Keratinocyte (primary cell): ENCODE results near the gene TEX55. TPM values are rescaled to one million over a fixed set of nuclear protein-coding genes. Genes with fewer than 3 reads are reported as not detected.

ENCODE experiments used
- DNase-seq: peaks from one replicate; pipeline ENCODE4 v3.0.0-alpha.2; 2011; ENCODE audit warnings: low read depth, missing footprints, low spot score
- FAIRE-seq: peaks from 2 replicates; lab custom pipeline; 2011; peaks lifted over from hg19 to GRCh38; lab: Jason Lieb, UNC
- H2AFZ ChIP-seq: 2 replicates; pipeline ENCODE4 v1.6.0; 2012; ENCODE audit warnings: low read length, control low read depth, inconsistent platforms; ENCODE audit not compliant: control insufficient read depth
- H3K27ac ChIP-seq: 2 replicates; pipeline ENCODE4 v1.5.1; 2011; ENCODE audit warnings: low read length; ENCODE audit not compliant: control insufficient read depth, insufficient read depth
- H3K27me3 ChIP-seq: 3 replicates; pipeline ENCODE4 v1.6.0; 2011; ENCODE audit warnings: low read length; ENCODE audit not compliant: control insufficient read depth, insufficient read depth; ENCODE audit errors: extremely low read depth
- H3K36me3 ChIP-seq, 2 experiments: 2 replicates in 1 of 2; 3 replicates in 1 of 2; pipeline ENCODE4 v1.5.1; 2011; ENCODE audit warnings: low read length in 2 of 2, mild to moderate bottlenecking in 1 of 2; ENCODE audit not compliant: control insufficient read depth in 2 of 2, insufficient read depth in 2 of 2; ENCODE audit errors: extremely low read depth in 1 of 2
- H3K4me1 ChIP-seq: 3 replicates; pipeline ENCODE4 v1.5.1; 2011; ENCODE audit warnings: low read length; ENCODE audit not compliant: control insufficient read depth, insufficient read depth; ENCODE audit errors: extremely low read depth
- H3K4me2 ChIP-seq: 3 replicates; pipeline ENCODE4 v1.6.0; 2011; ENCODE audit warnings: low read depth, low read length; ENCODE audit not compliant: control insufficient read depth, insufficient read depth; ENCODE audit errors: extremely low read depth
- H3K4me3 ChIP-seq, 3 experiments: fragments of 200-600 bp in 1 of 3; sonication (generic) in 1 of 3; 2 replicates in 2 of 3; 3 replicates in 1 of 3; pipeline ENCODE4 v1.5.1; 2011 to 2016; ENCODE audit warnings: low read length in 3 of 3, mild to moderate bottlenecking in 3 of 3, control low read depth in 2 of 3, inconsistent platforms in 1 of 3, low read depth in 1 of 3, mixed read lengths in 1 of 3, mixed run types in 1 of 3, moderate library complexity in 1 of 3; ENCODE audit not compliant: control insufficient read depth in 2 of 3, insufficient read depth in 2 of 3; ENCODE audit errors: extremely low read depth in 1 of 3
- H3K79me2 ChIP-seq: 2 replicates; pipeline ENCODE4 v1.6.0; 2012; ENCODE audit warnings: low read length; ENCODE audit not compliant: control insufficient read depth, insufficient read depth
- H3K9ac ChIP-seq: 3 replicates; pipeline ENCODE4 v1.6.0; 2011; ENCODE audit warnings: low read length; ENCODE audit not compliant: control insufficient read depth, insufficient read depth; ENCODE audit errors: extremely low read depth
- H3K9me1 ChIP-seq: 3 replicates; pipeline ENCODE4 v1.6.0; 2011; ENCODE audit warnings: low read length; ENCODE audit not compliant: control insufficient read depth, insufficient read depth; ENCODE audit errors: extremely low read depth
- H3K9me3 ChIP-seq: 2 replicates; pipeline ENCODE4 v1.5.1; 2012; ENCODE audit warnings: low read depth, low read length; ENCODE audit not compliant: control insufficient read depth
- H4K20me1 ChIP-seq: 3 replicates; pipeline ENCODE4 v1.6.0; 2011; ENCODE audit warnings: low read length; ENCODE audit not compliant: control insufficient read depth, insufficient read depth; ENCODE audit errors: extremely low read depth
- EZH2 ChIP-seq: IDR thresholded peaks from one replicate; pipeline ENCODE4 v1.6.1; 2012; ENCODE audit warnings: inconsistent platforms, mild to moderate bottlenecking, low read length, moderate library complexity
- dilution Hi-C: fragments of 300-500 bp; cut with MboI; formaldehyde crosslinking; loops from one replicate; pipeline ENCODE4 v1.7.0; 2020; ENCODE audit warnings: low sequenced_read_pairs; ENCODE audit not compliant: extremely low pct_ligation_motif_present
- polyA plus RNA-seq, 5 experiments: library from polyadenylated mRNA; depleted of rRNA in 3 of 5; stranded (reverse) in 3 of 5; stranded (forward) in 1 of 5; unstranded in 1 of 5; fragments of >200 nt; gene quantifications; 1 replicate in 1 of 5; 2 replicates in 3 of 5; 3 replicates in 1 of 5; pipeline versions ENCODE4 v1.2.1 to v1.2.3, GENCODE V29; 2011 to 2012; ENCODE audit warnings: missing spikeins in 2 of 5, low read depth in 1 of 5, low replicate concordance in 1 of 5
- TF ChIP-seq, protein P1 (sequence below), 3 experiments: IDR thresholded peaks in 1 of 3; conservative IDR thresholded peaks in 1 of 3; optimal IDR thresholded peaks in 1 of 3; 2 replicates in 2 of 3; 3 replicates in 1 of 3; pipeline versions ENCODE3 to v1.5.1; 2011; ENCODE audit warnings: low read length in 3 of 3, mild to moderate bottlenecking in 3 of 3, moderate library complexity in 2 of 3, control low read depth in 1 of 3, inconsistent platforms in 1 of 3; ENCODE audit not compliant: insufficient read depth in 2 of 3; ENCODE audit errors: extremely low read depth in 1 of 3

TEX55 gene
- polyA plus RNA-seq, 1 donor (not counting 4 experiments of a cell fraction or from before 2014, with no cell fraction given) = not detected

- Histone ChIP-seq H3K9ac (peak overlapping the region; percentile 56), H3K4me3 (peak overlapping the region in 2 of 3 experiments; percentile 19 to 28), H3K27me3 (no peaks in the 10 kb centered on the region), H3K4me2 (peak overlapping the region; percentile 77), H3K79me2 (no peaks in the 10 kb centered on the region), H3K27ac (peak overlapping the region; percentile 82), H4K20me1 (no peaks in the 10 kb centered on the region), H2AFZ (peak overlapping the region; percentile 78), H3K9me1 (no peaks in the 10 kb centered on the region), H3K36me3 (no peaks in the 10 kb centered on the region), H3K9me3 (no peaks in the 10 kb centered on the region), H3K4me1 (peaks cover 22% of the 10 kb centered on the region)
- peak; percentile 41 for FAIRE-seq
- TF ChIP-seq, protein P1, sequence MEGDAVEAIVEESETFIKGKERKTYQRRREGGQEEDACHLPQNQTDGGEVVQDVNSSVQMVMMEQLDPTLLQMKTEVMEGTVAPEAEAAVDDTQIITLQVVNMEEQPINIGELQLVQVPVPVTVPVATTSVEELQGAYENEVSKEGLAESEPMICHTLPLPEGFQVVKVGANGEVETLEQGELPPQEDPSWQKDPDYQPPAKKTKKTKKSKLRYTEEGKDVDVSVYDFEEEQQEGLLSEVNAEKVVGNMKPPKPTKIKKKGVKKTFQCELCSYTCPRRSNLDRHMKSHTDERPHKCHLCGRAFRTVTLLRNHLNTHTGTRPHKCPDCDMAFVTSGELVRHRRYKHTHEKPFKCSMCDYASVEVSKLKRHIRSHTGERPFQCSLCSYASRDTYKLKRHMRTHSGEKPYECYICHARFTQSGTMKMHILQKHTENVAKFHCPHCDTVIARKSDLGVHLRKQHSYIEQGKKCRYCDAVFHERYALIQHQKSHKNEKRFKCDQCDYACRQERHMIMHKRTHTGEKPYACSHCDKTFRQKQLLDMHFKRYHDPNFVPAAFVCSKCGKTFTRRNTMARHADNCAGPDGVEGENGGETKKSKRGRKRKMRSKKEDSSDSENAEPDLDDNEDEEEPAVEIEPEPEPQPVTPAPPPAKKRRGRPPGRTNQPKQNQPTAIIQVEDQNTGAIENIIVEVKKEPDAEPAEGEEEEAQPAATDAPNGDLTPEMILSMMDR (optimal IDR thresholded peaks at IDR 0.05 in 1 of 3, IDR thresholded peaks at IDR 0.05 in 1 of 3, conservative IDR thresholded peaks at IDR 0.05 in 1 of 3; ENCODE audit: extremely low read depth in 1 of 3, insufficient read depth in 2 of 3, low read length in 3 of 3) = no peak
- TF ChIP-seq EZH2 = no peak
- dilution Hi-C loops = no loop called here
- no peak for DNase-seq
Observed at GRCh38 chr3:119175872-119176756, 30.1 kb downstream of the TEX55 start.

- Histone ChIP-seq H3K4me1 (peaks cover 24% of the 10 kb centered on the region), H3K27me3 (no peaks in the 10 kb centered on the region), H3K9me3 (no peaks in the 10 kb centered on the region), H3K9ac (no peak overlapping the region), H3K4me3 (no peak overlapping the region), H2AFZ (peak overlapping the region; percentile 2), H3K9me1 (no peaks in the 10 kb centered on the region), H3K79me2 (no peaks in the 10 kb centered on the region), H4K20me1 (no peaks in the 10 kb centered on the region), H3K36me3 (no peaks in the 10 kb centered on the region), H3K27ac (peak overlapping the region; percentile 82), H3K4me2 (peak overlapping the region; percentile 77)
- dilution Hi-C loops = no loop called here
- no peak for DNase-seq
- TF ChIP-seq, protein P1 (optimal IDR thresholded peaks at IDR 0.05 in 1 of 3, IDR thresholded peaks at IDR 0.05 in 1 of 3, conservative IDR thresholded peaks at IDR 0.05 in 1 of 3; ENCODE audit: extremely low read depth in 1 of 3, insufficient read depth in 2 of 3, low read length in 3 of 3) = no peak
- TF ChIP-seq EZH2 = no peak
- peak; percentile 49 for FAIRE-seq
Observed at GRCh38 chr3:119176778-119177177, 30.8 kb downstream of the TEX55 start.
